HG03280 (cell line): ENCODE measurements around the gene MRRF.
A peak's percentile ranks its signal among the peaks of the same experiment; 100 is the strongest.

Experiments used
- ATAC-seq: cut with Tn5 transposase; IDR thresholded peaks from one replicate; pipeline ENCODE4 v1.9.1; 2021; ENCODE audit warnings: mild to moderate bottlenecking, moderate library complexity; ENCODE audit not compliant: unreplicated experiment

Gene MRRF

DNA sequence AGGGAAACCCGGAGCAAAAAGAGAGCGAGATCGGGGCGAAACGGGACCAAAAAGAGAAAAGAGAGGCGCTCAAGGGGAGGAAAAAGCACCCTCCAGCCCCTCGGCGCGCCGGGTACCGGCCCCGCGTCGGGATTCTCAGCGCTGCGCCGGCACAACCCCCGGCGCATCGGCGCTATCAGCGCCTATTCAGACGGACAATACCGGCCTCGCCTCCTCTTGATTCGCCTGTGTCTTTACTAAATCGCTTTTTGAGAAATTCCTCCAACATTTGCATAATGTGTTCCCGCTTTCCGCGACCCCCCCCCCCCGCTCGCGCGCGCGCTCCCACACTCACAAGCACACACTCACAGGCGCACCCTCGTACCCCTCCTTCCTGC, 36.5 kb upstream of the MRRF start:
- no peak for ATAC-seq

DNA sequence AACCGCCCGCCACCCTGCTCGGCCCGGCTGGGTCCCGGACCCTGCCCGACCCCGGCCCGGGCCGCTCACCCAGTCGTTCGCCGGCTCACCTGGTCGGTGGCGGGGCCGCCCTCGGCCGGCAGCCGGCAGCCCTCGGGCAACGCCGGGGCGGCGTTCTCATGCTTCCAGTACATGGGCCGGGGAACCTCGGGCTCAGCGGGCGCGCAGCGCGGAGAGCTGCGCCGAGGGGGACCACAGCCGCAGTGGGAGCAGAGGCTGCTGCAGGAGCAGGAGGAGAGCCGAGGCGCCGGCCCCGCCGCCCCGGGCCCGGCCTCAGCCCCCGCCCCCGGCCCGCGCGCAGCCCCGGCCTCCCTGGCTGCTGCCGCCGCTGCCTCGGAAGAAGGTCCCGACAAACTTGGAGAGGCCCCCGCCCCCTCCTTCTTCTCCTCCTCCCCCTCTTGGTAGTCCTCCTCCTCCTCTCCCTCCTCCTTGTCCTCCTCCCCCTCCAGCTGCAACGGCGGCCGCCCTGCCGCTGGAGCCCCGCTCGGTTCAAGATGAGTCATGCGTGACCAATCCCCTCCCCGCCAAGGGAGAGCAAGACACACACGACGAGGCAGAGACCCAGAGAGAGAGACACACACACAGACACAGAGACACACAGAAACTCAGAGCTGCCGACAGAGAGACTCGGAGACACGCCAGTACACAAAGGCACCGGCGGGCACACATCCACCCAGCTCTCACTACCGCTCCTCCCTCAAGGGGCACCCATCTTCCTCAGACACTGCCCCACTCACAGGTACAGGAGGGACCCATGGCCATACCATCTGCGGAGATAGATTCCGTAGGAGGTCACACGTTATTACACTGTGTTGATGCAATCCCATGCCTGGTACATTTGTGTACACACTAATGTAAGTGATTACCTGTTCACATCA, 35.9 kb upstream of the MRRF start, which contains the start of gene LHX6:
Gene LHX6, minus strand, starts transcription at position 390 of the 917 bp plus-strand sequence. Its CDS starts 217 bp downstream, at position 173.
- no peak for ATAC-seq

DNA sequence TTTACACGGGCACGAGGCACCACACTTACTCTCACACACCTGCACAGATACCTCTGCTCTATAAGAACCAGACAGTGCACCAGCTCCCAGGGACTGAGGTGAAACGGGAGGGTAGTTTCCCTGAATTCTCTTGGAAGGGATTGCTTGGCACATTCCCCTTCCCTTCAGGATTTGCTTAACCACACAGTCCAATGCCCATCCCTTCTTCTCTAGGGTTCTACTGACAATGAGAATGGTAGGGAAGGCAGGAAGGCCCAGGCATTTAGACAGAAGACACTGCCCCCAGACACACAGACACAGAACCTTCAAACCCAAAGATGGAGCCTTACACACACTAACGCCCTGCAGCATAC, 35.2 kb upstream of the MRRF start:
- ATAC-seq = no peak

DNA sequence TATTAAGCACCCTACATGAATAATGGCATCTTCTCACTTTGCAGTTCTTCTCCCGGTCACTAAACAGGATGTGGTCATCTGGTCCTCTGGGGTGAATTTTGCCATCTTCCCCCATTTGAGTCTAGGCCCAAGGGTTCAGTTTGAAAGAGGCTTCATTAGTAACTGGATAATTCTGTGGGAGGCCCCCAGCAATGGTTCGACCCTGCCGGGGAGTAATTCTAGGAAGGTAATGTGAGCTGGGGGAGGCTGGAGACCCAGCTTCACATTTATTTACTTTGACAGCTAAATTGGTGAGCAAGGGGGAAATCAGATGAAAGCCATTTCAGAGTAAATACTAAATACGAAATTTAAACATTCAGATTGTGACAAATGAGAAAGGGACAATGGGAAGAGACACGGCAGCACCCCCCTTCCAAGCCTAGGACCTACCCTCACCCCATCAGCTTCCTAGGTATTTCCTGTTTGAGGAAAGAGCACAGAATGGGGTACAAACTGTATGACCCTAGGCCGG, 31.8 kb upstream of the MRRF start:
- no peak for ATAC-seq

DNA sequence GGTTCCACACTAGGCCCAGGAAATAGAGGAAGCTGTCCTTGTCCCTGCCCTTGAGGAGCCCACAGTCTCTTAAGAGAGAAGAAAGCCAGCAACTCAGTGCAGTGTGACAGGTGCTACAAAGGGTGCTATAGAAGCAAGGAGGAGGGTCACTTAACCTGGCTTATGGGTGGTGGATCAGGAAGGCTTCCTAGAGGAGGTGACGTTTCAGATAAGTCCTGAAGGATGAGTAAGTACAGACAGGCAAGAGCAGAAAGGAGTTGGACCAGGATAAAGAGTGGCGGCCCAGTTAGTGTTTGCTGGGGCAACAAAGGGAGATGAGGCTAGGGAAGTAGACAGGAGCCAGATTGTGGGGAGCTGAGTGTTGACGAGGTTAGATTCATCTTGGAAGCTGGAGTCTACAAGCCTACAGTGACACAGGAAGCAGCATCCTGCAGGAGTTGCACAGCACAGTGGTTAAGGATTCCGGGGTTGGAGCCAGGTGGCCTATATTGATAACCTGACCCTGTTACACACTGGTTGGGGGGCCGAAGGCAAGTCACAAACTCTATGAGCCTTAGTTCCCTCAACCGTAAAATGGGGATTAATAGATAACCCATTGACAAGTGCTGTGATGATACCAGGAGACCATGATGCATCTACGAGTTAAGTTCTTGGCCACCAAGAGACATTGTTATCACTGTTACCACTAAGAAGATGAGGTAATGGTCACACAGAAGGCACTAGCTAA, 30.5 kb upstream of the MRRF start:
- ATAC-seq = no peak

DNA sequence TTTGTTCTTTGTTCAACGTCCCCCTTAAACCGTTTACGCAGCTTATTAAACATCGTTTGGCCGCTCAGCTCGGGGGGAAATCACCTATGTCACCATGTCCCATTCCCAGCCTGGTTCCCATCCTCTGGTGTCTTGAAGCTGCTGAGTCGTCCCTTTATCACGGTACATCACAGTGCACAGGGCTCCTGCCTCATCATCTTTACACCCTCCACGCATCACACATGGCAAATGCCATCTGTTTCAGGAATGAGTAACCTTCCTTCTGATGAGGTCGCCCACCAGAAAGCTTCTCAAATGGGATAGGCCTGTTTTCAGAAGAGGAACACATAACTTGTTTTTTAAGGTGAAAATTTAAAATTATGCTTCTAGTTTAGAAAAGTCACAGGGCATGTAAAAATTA, 28.0 kb upstream of the MRRF start:
- ATAC-seq = no peak

DNA sequence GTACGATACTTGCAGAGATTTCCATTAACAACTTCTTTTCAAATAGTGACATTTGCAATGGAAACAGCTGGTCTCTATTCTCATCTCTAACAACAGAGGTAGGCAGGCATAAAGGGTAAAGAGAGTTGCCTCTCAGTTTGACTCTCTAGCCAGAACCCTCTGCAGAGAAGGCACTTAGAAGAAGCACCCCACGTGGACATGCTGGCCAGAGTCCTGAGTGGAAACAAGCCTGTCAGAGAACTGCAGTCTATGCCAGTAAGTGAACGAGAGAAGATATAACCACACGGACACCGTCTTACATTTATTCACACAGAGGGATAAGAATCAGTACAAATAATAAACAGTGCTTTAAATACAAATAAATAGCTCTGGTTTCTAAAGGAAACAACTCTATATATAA, 25.0 kb upstream of the MRRF start:
- ATAC-seq = no peak

DNA sequence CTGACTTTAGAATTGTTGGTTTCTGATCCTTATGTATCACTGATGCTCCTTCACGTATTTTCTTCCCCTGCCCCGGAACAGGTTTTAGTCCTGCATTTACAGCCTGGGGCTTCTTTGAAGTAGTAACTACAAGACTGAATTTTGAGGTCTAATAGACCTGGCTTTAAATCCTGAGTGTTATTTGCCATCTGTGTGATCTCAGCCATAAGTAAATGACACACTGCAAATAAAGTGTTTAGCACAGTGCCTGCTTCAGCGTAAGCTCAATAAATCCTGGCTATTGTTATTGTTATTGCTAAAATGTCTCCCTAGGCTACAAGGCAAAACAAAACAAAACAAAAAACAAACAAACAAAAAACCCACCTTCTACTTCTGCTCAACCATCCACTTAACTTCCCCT, 20.3 kb upstream of the MRRF start:
- no peak for ATAC-seq

DNA sequence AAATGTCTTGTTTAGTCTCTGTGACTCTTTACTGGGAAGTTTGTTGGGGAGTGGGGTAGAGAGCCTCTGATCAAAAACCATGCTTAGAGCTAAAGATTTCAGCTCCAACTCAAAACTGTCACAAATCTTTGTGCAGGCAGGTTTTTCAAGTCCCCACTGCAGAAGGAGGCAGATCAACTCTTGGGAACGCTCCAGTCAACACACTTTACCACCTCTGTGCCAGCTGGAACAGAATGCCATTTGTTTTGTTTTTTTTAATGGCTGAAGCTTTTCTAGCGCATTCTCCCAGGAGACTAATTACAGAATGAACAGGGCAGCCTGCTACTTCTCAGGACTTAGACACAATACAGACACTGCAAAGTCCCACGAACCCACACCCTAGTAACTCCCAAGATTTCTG, 18.0 kb upstream of the MRRF start:
- no peak for ATAC-seq

DNA sequence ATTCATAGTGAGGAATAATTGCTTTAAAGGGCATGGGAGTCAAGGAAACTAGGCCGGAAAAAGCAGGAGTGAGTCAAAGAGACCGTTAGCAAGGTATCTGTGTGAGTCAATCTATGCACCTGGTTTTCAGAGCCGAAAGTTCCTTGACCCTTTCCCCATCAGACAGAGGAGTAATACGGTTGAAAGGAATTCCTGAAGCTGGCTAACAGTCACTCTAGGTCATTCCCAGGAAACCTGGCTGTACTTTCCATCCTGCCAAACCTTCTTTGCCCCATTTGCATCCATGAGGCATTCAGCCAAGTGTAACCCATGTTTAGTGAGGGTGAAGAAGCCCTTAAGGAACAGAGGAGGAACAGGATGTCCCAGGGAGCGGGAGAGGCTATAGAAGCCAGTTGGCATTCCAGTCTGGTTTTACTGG, 16.2 kb upstream of the MRRF start:
- ATAC-seq = no peak

DNA sequence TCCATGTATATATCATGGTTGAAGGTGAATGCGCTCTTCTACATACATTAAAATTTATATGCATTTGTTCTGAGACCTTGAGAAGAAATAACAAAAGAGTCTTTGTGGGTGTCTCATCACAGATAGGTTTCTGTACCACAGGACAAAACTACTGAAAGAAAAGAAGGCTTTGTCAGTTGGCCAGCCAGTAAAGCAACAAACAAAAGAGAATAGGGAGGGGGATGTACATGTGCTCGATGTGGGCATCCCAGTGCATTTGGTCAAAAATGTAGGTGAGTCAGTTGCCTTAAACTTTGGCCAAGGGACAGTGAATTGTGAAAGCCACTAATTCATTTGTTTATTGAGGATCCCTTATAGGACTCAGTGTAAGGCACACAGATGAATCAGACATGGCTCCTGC, 13.3 kb upstream of the MRRF start:
- no peak for ATAC-seq

DNA sequence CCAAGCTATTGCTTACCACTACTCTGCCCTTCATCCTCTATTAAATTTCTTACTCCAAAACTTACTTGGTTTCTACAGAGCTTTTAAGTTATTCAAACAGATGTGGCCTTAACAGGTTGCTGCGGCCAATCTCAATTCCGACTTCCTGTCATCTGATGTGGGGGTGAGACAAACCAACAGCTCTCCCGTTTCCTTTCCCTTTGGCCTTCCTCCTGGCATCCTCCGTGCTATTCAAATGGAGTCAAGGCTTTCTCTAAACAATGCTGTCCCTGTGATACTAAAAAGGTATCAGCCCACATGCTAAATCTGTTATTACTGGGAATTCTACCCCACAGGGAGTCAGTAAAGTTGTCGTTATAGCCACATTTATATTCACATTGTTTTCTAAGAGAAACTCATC, 11.9 kb upstream of the MRRF start:
- ATAC-seq = no peak

DNA sequence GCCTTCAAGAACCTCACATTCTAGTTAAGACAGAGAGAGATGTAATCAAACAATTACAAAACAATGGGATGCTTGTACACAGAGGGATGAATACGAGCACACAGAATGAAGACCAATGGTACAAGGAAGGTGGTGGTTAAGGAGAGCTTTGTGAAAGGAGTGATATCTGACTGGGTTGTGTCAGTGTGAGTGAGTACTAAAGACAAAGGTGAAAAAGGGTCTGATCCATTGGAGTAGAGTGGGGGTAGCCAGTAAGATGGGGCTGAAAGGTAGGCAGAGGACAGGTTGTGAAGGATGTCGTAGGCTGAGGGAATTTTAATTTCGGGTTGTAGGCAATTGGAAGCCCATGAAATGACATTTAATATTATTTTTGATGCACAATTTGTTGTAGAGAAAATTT, 9.9 kb upstream of the MRRF start:
- no peak for ATAC-seq

DNA sequence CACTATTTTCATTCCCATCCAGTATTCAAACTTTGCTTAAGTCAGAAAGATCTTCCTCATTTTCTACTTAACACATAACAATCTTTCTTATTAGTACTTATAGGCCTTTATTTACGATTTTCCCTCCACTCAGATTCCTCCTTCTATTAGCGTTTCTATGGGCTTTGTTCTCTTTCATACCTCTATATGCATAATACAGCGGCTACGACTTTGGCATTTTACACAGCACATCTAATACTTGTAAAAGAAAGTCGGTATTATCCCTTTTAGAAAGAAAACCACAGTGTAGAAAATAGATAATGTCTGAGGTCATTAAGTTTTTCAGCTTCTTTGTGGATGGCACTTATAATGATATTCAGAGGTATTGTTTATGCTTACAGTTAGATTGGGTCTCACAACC, 8.5 kb upstream of the MRRF start:
- ATAC-seq = no peak

DNA sequence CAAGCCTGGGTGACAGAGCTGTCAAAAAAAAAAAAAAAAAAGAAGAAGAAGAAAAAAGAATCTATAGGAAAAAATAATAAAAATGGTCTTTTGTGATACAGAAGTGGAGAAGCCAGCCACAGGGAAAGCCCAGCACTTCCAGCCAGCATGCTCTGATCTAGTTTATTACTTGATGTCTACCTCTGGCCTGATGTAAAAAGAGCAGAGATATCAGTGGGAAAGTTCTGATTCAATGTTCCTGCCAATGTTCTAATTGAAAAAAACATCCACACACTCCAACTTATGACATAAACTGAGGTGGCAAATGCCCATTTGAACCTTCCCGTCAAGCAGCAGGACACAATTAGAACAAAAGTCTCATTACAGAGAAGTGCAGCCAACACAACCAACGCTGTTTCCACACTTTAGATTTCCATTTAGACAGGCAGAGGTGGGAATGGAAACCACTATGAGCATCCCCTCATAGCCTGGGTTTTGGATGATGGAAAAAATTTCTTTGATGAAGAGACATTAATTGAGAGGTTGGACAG, 5.7 kb upstream of the MRRF start:
- ATAC-seq = no peak

DNA sequence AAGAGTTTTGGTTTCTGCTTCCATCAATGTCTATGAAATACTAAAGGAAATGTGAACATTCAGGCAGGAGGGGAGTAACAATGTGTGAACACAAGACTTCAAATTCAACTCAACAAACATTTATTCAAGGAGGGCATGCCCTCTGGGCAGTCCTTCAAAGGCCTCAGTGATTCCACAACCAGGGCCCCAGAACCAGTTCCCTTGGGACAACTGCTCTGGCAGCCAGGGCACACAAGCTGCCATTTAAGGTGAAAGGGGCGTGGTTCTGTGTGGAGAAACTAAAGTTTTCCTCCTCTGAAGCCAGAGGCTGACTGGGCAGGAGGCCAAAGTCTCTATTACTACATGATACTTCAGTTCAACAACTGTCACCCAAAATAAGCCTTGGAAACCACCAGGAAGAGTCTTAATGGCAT, 3.2 kb upstream of the MRRF start:
- no peak for ATAC-seq

DNA sequence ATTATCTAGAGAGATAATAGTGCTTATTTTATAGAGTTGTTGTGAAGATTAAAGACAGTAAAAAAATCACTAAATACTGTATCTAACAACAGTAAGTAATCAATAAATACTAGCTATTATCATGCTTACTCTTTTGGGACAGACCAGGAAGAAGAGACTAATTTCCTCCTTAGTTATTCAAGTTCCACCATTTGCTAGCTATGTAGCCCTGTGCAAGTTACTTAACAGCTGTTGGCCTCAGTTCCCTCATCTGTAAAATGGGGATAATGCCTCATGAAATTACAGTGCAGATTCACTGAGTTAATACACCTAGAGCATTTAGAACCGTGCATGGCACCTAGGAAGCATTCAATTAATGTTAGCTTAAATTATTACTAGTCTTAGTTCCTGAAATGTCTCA, 2.6 kb upstream of the MRRF start:
- ATAC-seq = no peak

DNA sequence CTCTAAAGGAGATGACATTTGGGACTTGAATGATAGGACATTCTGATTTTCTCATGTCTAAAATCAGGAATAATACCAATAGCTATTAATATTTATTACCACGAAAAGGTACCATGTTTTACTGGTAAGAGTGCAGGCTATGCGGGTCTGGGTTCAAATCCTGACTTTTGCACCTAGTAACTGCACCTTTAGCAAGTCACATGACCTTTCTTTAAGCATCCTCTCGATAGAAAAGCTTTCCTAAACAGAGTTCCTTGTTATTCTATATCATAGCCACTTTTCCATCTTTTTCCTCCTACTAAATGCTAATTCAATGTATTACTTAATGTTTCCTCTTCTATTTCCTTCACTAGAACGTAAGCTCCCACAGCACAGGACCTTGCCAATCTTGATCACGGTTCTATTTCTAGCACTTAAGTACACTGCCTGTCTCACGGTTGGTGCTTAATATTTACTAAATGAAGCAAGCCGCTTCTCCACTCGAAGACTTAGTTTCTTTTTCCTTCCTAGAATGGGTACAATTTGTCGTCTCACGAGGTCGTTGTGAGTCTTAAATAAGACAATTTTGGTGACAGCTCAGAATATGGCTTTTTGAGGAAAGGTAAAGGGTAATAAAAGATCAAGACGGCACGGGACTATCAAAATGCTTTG, 858 bp upstream of the MRRF start:
- ATAC-seq = no peak

DNA sequence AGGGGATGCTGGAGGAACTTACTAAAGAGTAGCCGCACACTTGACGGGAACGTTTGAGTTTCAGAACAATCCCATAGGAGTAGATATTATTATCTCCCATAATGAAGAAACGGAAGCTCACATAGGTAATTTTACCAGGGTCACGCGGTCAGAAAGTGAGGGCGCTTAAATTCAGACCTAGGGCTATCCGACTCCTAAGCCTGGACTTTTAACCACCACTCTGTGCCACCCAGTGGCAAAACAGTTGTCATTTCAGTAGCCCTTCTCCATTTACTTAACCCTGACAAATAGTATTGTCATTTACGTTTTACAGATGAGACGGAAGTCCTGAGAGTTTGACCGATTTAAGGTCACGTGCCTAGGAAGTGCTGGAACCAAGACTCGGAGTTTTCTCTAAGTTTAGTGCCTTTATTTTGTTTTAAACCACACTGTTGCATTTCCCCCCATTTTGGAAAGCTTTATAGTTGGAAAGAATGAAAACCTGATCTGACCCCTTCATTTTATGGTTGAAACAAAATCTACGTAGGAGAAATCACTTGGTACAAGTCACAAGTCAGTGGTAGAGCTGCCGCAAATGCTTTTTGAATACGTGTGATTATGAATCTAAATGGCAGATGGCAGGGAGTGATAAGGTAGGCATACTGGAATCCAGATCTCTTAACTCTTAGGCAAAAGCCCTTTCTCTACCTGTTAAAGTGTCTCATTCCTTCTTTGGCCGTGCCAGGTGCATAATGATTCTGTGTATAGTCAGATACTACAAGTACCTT, 650 bp downstream of the MRRF start:
- peak; percentile 30 for ATAC-seq

DNA sequence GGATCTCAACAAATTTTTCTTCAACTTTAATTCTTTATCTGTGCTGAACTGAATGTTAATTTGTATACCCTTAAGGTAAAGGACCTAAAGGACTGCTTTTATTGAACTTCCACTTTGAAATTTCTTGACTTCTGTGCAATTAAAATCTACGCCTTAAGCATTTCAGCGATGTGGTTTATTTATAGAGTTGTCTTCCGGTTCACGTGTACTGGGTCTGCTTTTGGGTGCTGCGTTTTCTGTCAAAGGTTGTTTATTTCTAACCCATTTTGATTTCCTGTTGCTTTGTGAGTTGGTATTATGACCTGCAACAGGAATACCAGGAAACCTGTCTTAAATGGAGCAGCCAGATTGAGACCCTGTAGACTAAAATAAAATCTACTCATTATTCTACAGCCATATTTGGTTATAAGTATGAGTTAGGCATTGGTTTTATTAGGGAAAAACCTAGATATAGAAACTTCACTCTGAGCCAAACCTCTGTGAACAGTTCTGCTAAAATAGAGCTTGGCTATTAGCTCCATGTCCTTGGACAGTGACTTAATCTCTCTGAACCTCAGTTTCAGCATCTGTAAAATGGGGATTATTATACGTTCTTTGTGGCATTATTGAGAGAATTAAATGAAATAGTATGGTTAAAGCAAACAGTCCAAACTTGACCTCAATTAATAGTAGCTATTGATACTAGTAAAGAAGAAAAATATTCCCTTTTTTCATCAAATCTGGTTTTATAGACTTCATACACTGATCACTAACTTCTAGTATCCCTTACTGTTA, 3.5 kb downstream of the MRRF start:
- ATAC-seq = no peak
